Right lobe of liver (tissue), 6 donors: ENCODE measurements around the gene B4GAT1. TPM values are rescaled to one million over a fixed set of nuclear protein-coding genes. Genes with fewer than 3 reads are reported as not detected.

Source experiments
- ATAC-seq, 4 donors: fragments of 200-7000 bp; cut with Tn5 transposase; one replicate each; pipeline ENCODE4 v1.9.1; 2020; ENCODE audit warnings: mild to moderate bottlenecking in 4 of 4, moderate library complexity in 4 of 4
- DNase-seq, 3 donors: peaks; one replicate each; pipeline ENCODE4 v3.0.0-alpha.2; 2020
- H3K27ac ChIP-seq, 3 donors: fragments of 200-600 bp; one replicate each; pipeline ENCODE4 v1.8.0; 2022
- H3K27me3 ChIP-seq, 2 donors: fragments of 200-600 bp; one replicate each; pipeline ENCODE4 v1.8.0; 2022
- H3K36me3 ChIP-seq, 4 donors: fragments of 200-600 bp; sonication (generic) in 1 of 4; one replicate each; pipeline versions ENCODE4 v1.5.1 to v1.8.0; 2017 to 2022; ENCODE audit warnings: control low read depth in 1 of 4
- H3K4me1 ChIP-seq, 4 donors: fragments of 200-600 bp; sonication (generic) in 1 of 4; one replicate each; pipeline versions ENCODE4 v1.5.1 to v1.8.0; 2017 to 2022; ENCODE audit warnings: control low read depth in 1 of 4
- H3K4me3 ChIP-seq, 3 donors: fragments of 200-600 bp; one replicate each; pipeline ENCODE4 v1.8.0; 2022
- H3K9me3 ChIP-seq, 4 donors: fragments of 200-600 bp; sonication (generic) in 1 of 4; one replicate each; pipeline versions ENCODE4 v1.5.1 to v1.8.0; 2017 to 2022; ENCODE audit warnings: control low read depth in 1 of 4
- CTCF ChIP-seq, 4 donors: fragments of 200-600 bp in 3 of 4; fragments of 450-650 bp in 1 of 4; IDR thresholded peaks; one replicate each; pipeline versions ENCODE4 v1.5.1 to v1.8.0; 2016 to 2022; ENCODE audit warnings: antibody characterized with exemption in 4 of 4, mild to moderate bottlenecking in 2 of 4
- POLR2A ChIP-seq: fragments of 450-650 bp; IDR thresholded peaks from one replicate; pipeline ENCODE4 v1.6.1; 2017; ENCODE audit warnings: antibody characterized with exemption, mild to moderate bottlenecking
- WGBS: methylation state at CpG from one replicate; pipeline ENCODE4 v1.1.6; 2018; ENCODE audit warnings: low coverage, low lambda C conversion rate; ENCODE audit not compliant: insufficient coverage; ENCODE audit errors: missing lambda C conversion rate; 5-methylcytosine and 5-hydroxymethylcytosine counted together
- intact Hi-C, 2 donors: fragments of 100-400 bp; cut with DNase I; formaldehyde crosslinking; loops; one replicate each; pipeline versions ENCODE4 v1.11.2 to v1.14.1; 2022
- total RNA-seq, 6 experiments: library from RNA; depleted of rRNA in 2 of 6; stranded (reverse); fragments of >200 nt in 2 of 6; fragmentation: NEBNext Ultra II Directional in 3 of 6; extraction: Animal tissue kit (Norgen Biotek cat#: 25700) in 3 of 6; gene quantifications; one replicate each; pipeline versions ENCODE4 v1.1.0 to v1.2.4, GENCODE V29; 2016 to 2023
- donor health status: DM: no; HTN: yes; CAD: no.
- donor health status: DM: no; HTN: no; CAD: no.
- donor health status: DM: no; HTN: no; CAD: no.
- donor health status: DM: no; HTN: yes; CAD: no.
- donor health status: DM: no; HTN: yes; CAD: no.

Gene B4GAT1
- total RNA-seq, 6 experiments from 2014 or later = 6.3 to 25.4 (median 15.6) TPM

- intact Hi-C loops = no loop called here
- Histone ChIP-seq H3K27ac (no peak overlapping the region), H3K4me1 (peaks cover 0 to 17% (median 2%) of the 10 kb centered on the region in 4 donors), H3K9me3 (no peaks in the 10 kb centered on the region), H3K36me3 (no peaks in the 10 kb centered on the region), H3K27me3 (no peaks in the 10 kb centered on the region), H3K4me3 (no peak overlapping the region)
- DNase-seq (peak in 1 of 3 donors; percentile 37), ATAC-seq (no peak)
- 85% methylated on average over 2 of the region's 12 CpGs for WGBS
- TF ChIP-seq POLR2A (no peak), CTCF (IDR thresholded peaks at IDR 0.05) (no peak)
Measured at GRCh38 chr11:66331542-66332370, 15.7 kb downstream of the B4GAT1 start.

GRCh38 chr11:66330931-66331330 is 16.5 kb downstream of the B4GAT1 start:
- intact Hi-C loops = no loop called here
- Histone ChIP-seq H3K4me1 (peaks cover 0 to 10% (median 0%) of the 10 kb centered on the region in 4 donors), H3K27me3 (no peaks in the 10 kb centered on the region), H3K9me3 (no peaks in the 10 kb centered on the region), H3K27ac (no peak overlapping the region), H3K4me3 (no peak overlapping the region), H3K36me3 (no peaks in the 10 kb centered on the region)
- WGBS = 32% methylated on average over 3 of the region's 10 CpGs
- no peak for DNase-seq
- ATAC-seq = no peak
- TF ChIP-seq POLR2A = no peak
- TF ChIP-seq CTCF (IDR thresholded peaks at IDR 0.05) = no peak

- Histone ChIP-seq H3K4me3 (no peak overlapping the region), H3K36me3 (no peaks in the 10 kb centered on the region), H3K4me1 (peaks cover 0 to 8% (median 0%) of the 10 kb centered on the region in 4 donors), H3K27me3 (no peaks in the 10 kb centered on the region), H3K27ac (no peak overlapping the region), H3K9me3 (no peaks in the 10 kb centered on the region)
- TF ChIP-seq POLR2A = no peak
- TF ChIP-seq CTCF (IDR thresholded peaks at IDR 0.05) = no peak
- WGBS = 78% methylated on average over 3 of the region's 3 CpGs
- DNase-seq = no peak
- no peak for ATAC-seq
- intact Hi-C loops = no loop called here
Measured at GRCh38 chr11:66329165-66329673, 18.2 kb downstream of the B4GAT1 start.

- peaks cover 0 to 8% (median 0%) of the 10 kb centered on the region in 4 donors for H3K4me1 ChIP-seq
- H3K36me3 ChIP-seq = no peaks in the 10 kb centered on the region
- H3K27me3 ChIP-seq = no peaks in the 10 kb centered on the region
- H3K4me3 ChIP-seq = no peak overlapping the region
- WGBS = 1% methylated on average over 13 of the region's 19 CpGs
- DNase-seq (peak in 2 of 3 donors; percentile 68 to 79), ATAC-seq (peak; percentile 86 to 96 (median 92))
- intact Hi-C loops = no loop called here
- TF ChIP-seq POLR2A (no peak), CTCF (IDR thresholded peaks at IDR 0.05) (peak; percentile 93 to 98 (median 96))
- no peak overlapping the region for H3K27ac ChIP-seq
- H3K9me3 ChIP-seq = no peaks in the 10 kb centered on the region
Measured at GRCh38 chr11:66328302-66329144, 18.9 kb downstream of the B4GAT1 start.
